ENCODE measurements around the gene MAPK11. TPM values are rescaled to one million over a fixed set of nuclear protein-coding genes. Genes with fewer than 3 reads are reported as not detected.

The MAPK11 gene
- total RNA-seq, 1 experiment from 2014 or later, result 14.3 TPM

- H3K27ac Mint-ChIP-seq (ENCODE audit: unreplicated experiment), result peak overlapping the region; percentile 87
- no peaks in the 10 kb centered on the region for H3K9me3 Mint-ChIP-seq (ENCODE audit: low read depth, unreplicated experiment)
- peak; percentile 74 for DNase-seq
- intact Hi-C loops (cut with micrococcal nuclease; ENCODE audit: unreplicated experiment), result no loop called here
- no TSS peak for BruUV-seq (replicated peaks)
- peaks cover 7% of the 10 kb centered on the region for H3K4me1 Mint-ChIP-seq (ENCODE audit: low read depth, unreplicated experiment)
- peak overlapping the region; percentile 51 for H3K4me3 Mint-ChIP-seq (ENCODE audit: low read depth, unreplicated experiment)
- H3K36me3 Mint-ChIP-seq (ENCODE audit: insufficient read depth, unreplicated experiment), result peaks cover 87% of the 10 kb centered on the region
- TF ChIP-seq CTCF (IDR thresholded peaks at IDR 0.05; ENCODE audit: unreplicated experiment), result no peak
- CTCF ChIA-PET, result interaction anchor here (1.1 to 1.6 kb wide), 2 partner anchors 12 to 15 kb away, joined by 4 to 9 read pairs; no protein-coding TSS in a partner anchor
- H3K27me3 Mint-ChIP-seq (ENCODE audit: unreplicated experiment), result no peaks in the 10 kb centered on the region
Measured at GRCh38 chr22:50281957-50282356, 11.8 kb upstream of the MAPK11 start.

GRCh38 chr22:50281384-50281760, 11.2 kb upstream of the MAPK11 start:
- peak overlapping the region; percentile 87 for H3K27ac Mint-ChIP-seq (ENCODE audit: unreplicated experiment)
- CTCF ChIA-PET, result interaction anchor here (1.6 kb wide), 1 partner anchor 12 kb away, joined by 9 read pairs; no protein-coding TSS in a partner anchor
- no peaks in the 10 kb centered on the region for H3K27me3 Mint-ChIP-seq (ENCODE audit: unreplicated experiment)
- no peak for TF ChIP-seq CTCF (IDR thresholded peaks at IDR 0.05; ENCODE audit: unreplicated experiment)
- peaks cover 87% of the 10 kb centered on the region for H3K36me3 Mint-ChIP-seq (ENCODE audit: insufficient read depth, unreplicated experiment)
- TSS peak; percentile 48 for BruUV-seq (replicated peaks)
- peak overlapping the region; percentile 51 for H3K4me3 Mint-ChIP-seq (ENCODE audit: low read depth, unreplicated experiment)
- peaks cover 7% of the 10 kb centered on the region for H3K4me1 Mint-ChIP-seq (ENCODE audit: low read depth, unreplicated experiment)
- H3K9me3 Mint-ChIP-seq (ENCODE audit: low read depth, unreplicated experiment), result no peaks in the 10 kb centered on the region
- intact Hi-C loops (cut with micrococcal nuclease; ENCODE audit: unreplicated experiment), result no loop called here
- no peak for DNase-seq

GRCh38 chr22:50280708-50281383, 10.7 kb upstream of the MAPK11 start:
- no peak for TF ChIP-seq CTCF (IDR thresholded peaks at IDR 0.05; ENCODE audit: unreplicated experiment)
- CTCF ChIA-PET, result no interaction called here
- Mint-ChIP-seq H3K27ac (ENCODE audit: unreplicated experiment) (no peak overlapping the region), H3K4me3 (ENCODE audit: low read depth, unreplicated experiment) (peak overlapping the region; percentile 51), H3K4me1 (ENCODE audit: low read depth, unreplicated experiment) (peaks cover 7% of the 10 kb centered on the region), H3K27me3 (ENCODE audit: unreplicated experiment) (no peaks in the 10 kb centered on the region), H3K9me3 (ENCODE audit: low read depth, unreplicated experiment) (no peaks in the 10 kb centered on the region), H3K36me3 (ENCODE audit: insufficient read depth, unreplicated experiment) (peaks cover 87% of the 10 kb centered on the region)
- no TSS peak for BruUV-seq (replicated peaks)
- intact Hi-C loops (cut with micrococcal nuclease; ENCODE audit: unreplicated experiment), result no loop called here
- no peak for DNase-seq

- intact Hi-C loops (cut with micrococcal nuclease; ENCODE audit: unreplicated experiment), result no loop called here
- H3K4me1 Mint-ChIP-seq (ENCODE audit: low read depth, unreplicated experiment), result peaks cover 7% of the 10 kb centered on the region
- no peak for TF ChIP-seq CTCF (IDR thresholded peaks at IDR 0.05; ENCODE audit: unreplicated experiment)
- no TSS peak for BruUV-seq (replicated peaks)
- CTCF ChIA-PET, result interaction anchor here (1.3 kb wide), 1 partner anchor 27 kb away, joined by 4 read pairs; the partner anchor contains the start of gene PLXNB2
- peaks cover 91% of the 10 kb centered on the region for H3K36me3 Mint-ChIP-seq (ENCODE audit: insufficient read depth, unreplicated experiment)
- H3K4me3 Mint-ChIP-seq (ENCODE audit: low read depth, unreplicated experiment), result no peak overlapping the region
- H3K27me3 Mint-ChIP-seq (ENCODE audit: unreplicated experiment), result no peaks in the 10 kb centered on the region
- H3K9me3 Mint-ChIP-seq (ENCODE audit: low read depth, unreplicated experiment), result no peaks in the 10 kb centered on the region
- no peak for DNase-seq
- no peak overlapping the region for H3K27ac Mint-ChIP-seq (ENCODE audit: unreplicated experiment)
Measured at GRCh38 chr22:50280022-50280707, 10.0 kb upstream of the MAPK11 start.
